ENCODE data around the gene CYP11A1.
A peak's percentile ranks its signal among the peaks of the same experiment; 100 is the strongest.
"Not testable (repeated sequence)": the region's sequence is repeated elsewhere in the genome, so short reads cannot be mapped to it uniquely, and the experiment has no call there.

Gene CYP11A1

GRCh38 chr15:74400313-74400860, 32.9 kb upstream of the CYP11A1 start:
- no peak for DNase-seq

GRCh38 chr15:74399511-74400312, 32.3 kb upstream of the CYP11A1 start:
- peak in 1 of 2 experiments; percentile 6 for DNase-seq

DNA sequence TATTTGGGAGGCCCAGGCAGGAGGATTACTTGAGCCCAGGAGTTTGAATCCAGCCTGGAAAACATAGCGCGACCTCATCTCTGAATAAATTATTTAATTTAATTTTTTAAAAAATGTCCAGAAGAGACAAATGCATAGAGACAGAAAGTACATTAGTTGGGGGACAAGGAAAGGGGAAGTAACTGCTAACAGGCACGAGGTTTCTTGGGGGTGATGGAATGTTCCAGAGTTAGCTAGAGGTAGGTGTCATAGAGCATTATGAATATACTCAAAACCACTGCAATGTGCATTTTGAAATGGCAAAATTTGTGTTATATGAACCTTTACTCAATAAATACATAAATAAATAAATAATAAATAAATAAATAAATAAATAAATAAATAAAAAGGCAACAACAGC, 31.7 kb upstream of the CYP11A1 start:
- no peak for DNase-seq

- no peak for DNase-seq
Measured at GRCh38 chr15:74398183-74398582, 30.7 kb upstream of the CYP11A1 start.

DNA sequence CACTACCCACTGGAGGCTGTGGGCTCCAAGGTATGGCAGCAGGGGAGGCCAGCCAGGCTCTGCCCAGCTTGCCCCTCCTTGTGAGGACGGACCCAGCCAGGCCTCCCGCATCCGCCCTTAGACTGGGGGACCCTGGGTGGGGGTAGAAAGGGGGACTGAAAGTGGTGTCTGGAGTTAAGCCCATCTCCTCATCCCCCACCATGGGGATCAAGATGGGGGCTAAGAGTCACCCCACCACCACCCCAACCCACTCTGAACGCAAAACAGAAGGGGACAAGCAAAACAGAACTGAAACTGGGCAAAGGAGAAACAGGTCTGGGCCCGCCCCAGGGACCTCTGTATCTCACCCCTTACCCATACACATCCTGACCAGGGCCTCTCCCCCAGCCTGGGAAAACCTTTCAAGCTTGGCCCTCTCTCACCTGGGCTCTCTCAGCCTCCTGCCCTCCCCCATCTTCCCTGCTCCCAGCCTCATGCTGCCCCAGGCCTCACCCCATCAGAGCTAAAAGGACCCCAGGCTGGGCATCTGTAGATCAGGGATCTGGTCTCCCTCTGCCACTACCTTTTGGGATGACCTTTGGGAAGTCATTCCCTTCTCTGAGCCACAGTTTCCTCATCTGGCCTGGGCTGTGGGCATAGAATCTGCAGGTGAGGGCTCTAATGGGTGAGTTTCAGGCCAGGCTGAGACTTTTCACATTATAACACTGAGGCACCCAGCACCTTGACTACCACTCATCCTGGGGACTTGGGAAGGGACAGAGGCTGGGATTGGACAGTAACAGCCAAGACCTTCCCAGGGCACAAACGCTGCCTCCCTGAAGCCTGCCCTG, 30.0 kb upstream of the CYP11A1 start:
- no peak for DNase-seq

DNA sequence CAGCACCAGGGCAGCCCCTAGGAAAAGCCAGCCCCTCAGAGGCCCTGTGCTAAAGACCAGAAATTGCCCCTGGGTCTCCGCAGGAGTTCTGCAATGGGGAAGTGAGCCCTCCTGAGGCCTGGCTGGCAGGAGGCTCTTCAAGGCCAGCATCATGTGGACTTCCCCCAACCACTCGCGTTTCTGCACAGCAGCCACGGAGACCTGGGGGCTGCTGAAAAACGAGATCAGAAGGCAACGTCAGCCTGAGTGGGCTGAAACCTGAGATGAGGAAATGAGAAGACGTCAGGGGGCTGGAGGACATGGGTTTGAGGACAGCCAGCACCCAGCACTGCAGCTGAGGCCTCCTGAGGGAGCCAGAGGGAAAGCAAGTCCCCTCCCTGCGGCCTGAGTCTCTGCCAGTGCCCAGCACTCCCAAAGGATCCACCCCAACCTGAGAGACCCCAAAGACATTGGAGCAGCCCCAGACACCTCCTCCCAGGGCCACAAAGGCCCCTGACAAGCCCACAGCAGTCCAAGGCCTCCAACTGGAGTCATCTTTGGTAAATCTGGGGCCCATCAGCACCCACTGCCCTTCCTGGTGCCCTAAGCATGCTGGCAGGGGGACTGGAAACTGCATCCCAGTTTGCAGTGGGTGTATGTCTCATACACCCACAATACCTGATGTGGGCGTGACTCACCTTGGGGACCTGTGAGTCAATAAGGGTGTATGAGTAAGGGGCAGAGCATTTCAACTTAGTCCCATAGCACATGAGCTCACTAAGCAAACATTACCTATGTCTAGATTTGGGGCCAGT, 29.2 kb upstream of the CYP11A1 start:
- no peak for DNase-seq

- no peak for DNase-seq
Measured at GRCh38 chr15:74396146-74396438, 28.6 kb upstream of the CYP11A1 start.

GRCh38 chr15:74395319-74396145, 28.1 kb upstream of the CYP11A1 start:
- DNase-seq: no peak

DNA sequence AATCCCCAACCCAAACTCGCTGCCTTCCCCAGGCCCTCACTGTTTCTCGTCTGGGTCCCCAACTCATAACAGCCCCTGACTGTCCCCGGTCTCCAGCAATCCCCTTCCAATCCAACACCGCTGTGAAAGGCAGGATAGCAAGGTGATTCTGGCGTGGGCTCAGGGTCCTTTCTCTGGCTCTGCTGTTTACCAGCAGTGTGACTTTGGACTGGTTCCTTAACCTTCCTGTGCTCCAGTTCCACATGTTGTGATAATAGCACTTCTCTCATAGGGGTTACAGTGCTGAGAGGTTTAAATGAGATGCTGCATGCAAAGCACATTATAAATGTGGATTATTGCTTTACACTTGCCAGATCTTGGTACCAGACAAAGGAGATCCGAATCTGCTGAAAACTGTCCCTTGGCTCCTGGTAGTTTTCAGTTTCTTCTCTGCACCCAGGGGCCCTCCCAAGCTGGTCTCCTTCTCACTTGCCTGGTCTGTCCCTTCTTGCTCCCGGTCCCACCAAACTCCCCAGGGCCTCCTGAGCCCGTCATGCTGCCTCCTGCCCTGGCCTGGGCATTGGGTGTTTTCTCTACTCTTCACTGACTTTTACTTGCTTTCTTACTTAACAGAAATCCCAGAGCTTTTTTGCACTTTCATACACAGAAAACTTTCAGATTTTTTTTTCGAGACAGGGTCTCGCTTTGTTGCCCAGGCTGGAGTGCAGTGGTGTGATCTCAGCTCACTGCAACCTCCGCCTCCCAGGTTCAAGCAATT, 26.8 kb upstream of the CYP11A1 start:
- DNase-seq: no peak

GRCh38 chr15:74393423-74393822, 26.0 kb upstream of the CYP11A1 start:
- DNase-seq: no peak

- DNase-seq: no peak
Measured at GRCh38 chr15:74392902-74393301, 25.5 kb upstream of the CYP11A1 start.

- DNase-seq: no peak
Measured at GRCh38 chr15:74392451-74392830, 25.0 kb upstream of the CYP11A1 start.

DNA sequence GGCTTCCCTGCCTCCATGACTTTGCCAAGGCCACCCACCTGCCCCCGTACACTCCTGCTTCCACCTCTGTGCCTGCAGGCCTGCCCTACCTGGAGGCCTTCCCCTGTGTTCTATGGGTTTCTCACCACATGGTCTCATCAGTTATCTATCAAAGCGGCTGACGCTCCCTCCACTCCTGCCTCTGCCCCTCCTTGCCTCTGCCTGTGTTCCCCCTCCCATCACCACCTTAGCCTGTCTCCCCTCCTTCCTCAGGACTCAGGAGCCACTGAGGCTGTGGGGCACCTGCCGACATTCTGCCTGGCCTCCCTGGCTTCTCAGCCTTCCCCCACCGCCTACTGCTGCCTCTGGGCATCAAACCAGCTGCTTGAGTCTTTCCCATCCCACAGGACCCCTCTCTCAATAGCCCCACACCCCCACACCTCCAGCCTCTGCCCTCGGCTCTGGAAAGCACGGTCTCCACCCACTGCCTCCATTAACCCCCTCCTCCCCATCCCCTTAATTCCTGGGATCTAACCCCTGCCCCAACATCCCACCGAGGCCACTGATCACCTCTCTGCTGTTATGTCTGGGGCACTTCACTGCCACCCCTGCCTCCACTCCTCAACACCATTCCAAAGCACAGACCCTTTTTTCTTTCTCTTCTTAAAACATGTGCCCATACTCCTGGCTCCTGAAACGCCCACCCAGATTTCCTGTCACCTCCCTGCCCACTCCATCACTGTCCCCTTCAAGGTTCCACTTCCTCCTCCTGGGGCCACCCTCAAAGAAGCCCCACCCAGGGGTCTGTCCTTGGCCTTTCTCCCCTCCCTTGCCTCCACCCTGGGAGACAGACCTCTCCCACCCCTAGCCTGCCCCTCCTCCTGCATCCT, 24.4 kb upstream of the CYP11A1 start:
- DNase-seq: no peak

DNA sequence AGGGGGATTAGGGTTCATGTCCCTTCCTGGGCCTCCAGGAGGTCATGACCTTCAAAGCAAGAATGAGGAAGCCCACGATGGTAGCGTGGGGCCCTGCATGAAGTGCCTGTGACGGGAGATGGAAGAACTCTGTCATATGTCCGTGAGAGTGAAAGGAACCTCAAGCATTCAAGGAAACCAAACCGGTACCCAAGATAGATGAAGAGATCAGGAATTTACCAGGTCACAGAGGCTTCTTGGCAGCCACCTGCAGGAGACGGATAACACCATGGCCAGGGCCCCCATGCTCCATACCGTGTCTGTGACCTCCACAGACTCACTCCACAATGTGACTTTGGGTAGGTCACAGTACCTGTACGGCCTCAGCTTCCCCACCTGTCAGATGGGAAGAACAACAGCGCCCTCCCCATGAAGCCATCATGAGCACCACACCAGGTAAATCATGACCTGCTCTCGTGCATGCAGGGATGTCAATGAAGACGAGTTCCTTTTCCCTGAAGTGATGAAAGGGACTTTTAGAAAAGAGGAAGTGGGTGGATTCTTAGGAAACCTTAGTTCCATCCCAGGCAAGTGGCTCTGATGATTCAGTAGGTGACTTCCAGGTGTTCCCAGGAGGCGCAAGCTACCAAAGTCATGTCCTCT, 23.3 kb upstream of the CYP11A1 start:
- no peak for DNase-seq

- not testable (repeated sequence) for DNase-seq
Measured at GRCh38 chr15:74390049-74390646, 22.7 kb upstream of the CYP11A1 start.

GRCh38 chr15:74389241-74390048, 22.0 kb upstream of the CYP11A1 start:
- no peak for DNase-seq

DNA sequence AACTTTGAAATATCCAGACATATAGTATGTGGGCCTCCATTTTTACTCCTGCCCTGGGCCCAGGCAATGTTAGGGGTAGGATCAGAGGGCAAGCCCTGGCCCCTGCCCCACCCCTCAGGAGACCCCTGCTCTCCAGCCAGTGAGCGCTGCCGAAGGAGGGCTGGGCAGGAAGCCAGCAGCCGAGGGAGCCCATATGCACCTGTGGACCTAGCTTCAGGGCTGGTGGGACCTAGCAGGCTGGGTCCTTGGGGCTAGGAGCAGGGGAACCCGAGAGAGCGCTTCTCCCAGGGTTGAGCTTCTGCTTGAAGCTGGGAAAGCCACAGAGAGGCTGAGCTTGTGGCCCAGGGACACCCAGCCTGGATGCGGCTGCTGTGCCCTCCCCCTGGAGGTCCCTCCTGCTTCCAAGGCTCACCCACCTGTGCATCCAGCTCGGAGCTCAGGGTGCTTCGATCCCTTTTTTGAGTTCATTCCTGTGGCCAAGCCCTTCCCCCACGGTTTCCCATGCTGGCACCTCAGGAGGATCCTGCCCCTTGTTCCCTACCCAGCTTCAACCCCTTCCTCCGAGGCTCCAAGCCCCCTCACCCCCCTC, 21.0 kb upstream of the CYP11A1 start:
- no peak for DNase-seq

Data from NCI-H2081 (cell line).